H54 (cell line): ENCODE measurements around the gene SMR3B.

Experiments
- DNase-seq: peaks from one replicate; pipeline ENCODE4 v3.0.0; 2011; ENCODE audit warnings: low spot score, mixed read lengths; ENCODE audit not compliant: insufficient read length
- FAIRE-seq: peaks from 3 replicates; lab custom pipeline; 2011; peaks lifted over from hg19 to GRCh38; lab: Jason Lieb, UNC
- POLR2A ChIP-seq: IDR thresholded peaks from 2 replicates; pipeline ENCODE4 v1.6.1; 2011; ENCODE audit warnings: low read depth, mild to moderate bottlenecking, low read length

SMR3B gene

GRCh38 chr4:70399319-70399718 is 16.4 kb downstream of the SMR3B start:
- FAIRE-seq = no peak
- TF ChIP-seq POLR2A = no peak

GRCh38 chr4:70402762-70403161 is 19.8 kb downstream of the SMR3B start:
- DNase-seq (no peak), FAIRE-seq (no peak)
- TF ChIP-seq POLR2A = no peak

More at GRCh38 chr4:70399319-70399718, 16.4 kb downstream of the SMR3B start:
- DNase-seq = no peak

GRCh38 chr4:70405765-70406164 is 22.8 kb downstream of the SMR3B start:
- no peak for FAIRE-seq
- DNase-seq = no peak
- no peak for TF ChIP-seq POLR2A

- no peak for TF ChIP-seq POLR2A
- DNase-seq = no peak
These were observed 42.4 kb downstream of the SMR3B start for GRCh38 chr4:70425306-70425705.

GRCh38 chr4:70426789-70427188 is 43.9 kb downstream of the SMR3B start:
- FAIRE-seq (no peak), DNase-seq (no peak)

More at GRCh38 chr4:70425306-70425705, 42.4 kb downstream of the SMR3B start:
- FAIRE-seq = no peak

GRCh38 chr4:70437197-70437596 is 54.3 kb downstream of the SMR3B start:
- no peak for TF ChIP-seq POLR2A
- DNase-seq (no peak), FAIRE-seq (no peak)

More at GRCh38 chr4:70426789-70427188, 43.9 kb downstream of the SMR3B start:
- no peak for TF ChIP-seq POLR2A
